ENCODE data around the gene PLEKHS1. TPM values are rescaled to one million over a fixed set of nuclear protein-coding genes. Genes with fewer than 3 reads are reported as not detected.
"Not testable (repeated sequence)": the region's sequence is repeated elsewhere in the genome, so short reads cannot be mapped to it uniquely, and the experiment has no call there.

PLEKHS1 gene
- total RNA-seq, 1 donor from 2014 or later = 0.11 TPM

DNA sequence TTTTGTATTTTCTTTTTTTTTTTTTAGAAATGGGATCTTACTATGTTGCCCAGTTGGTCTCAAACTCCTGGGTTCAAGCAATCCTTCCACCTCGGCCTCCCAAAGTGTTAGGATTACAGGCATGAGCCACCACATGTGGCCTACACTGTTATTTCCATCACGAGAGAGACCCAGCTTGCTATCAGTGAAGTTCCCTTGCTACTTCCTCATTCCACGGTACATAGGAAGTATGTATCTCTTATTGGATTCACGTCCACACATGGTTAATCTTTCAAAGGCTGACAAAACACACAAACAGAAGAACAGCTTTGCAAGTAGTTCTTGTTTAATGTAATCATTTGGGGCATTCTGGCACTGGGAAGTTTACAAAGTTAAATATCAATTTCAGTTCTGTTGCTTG is 51.5 kb downstream of the PLEKHS1 start:
- Mint-ChIP-seq H3K4me3 (ENCODE audit: unreplicated experiment) (no peak overlapping the region), H3K36me3 (ENCODE audit: unreplicated experiment) (no peaks in the 10 kb centered on the region), H3K9me3 (ENCODE audit: unreplicated experiment) (no peaks in the 10 kb centered on the region), H3K27ac (ENCODE audit: unreplicated experiment) (no peak overlapping the region), H3K4me1 (ENCODE audit: unreplicated experiment) (peaks cover 1% of the 10 kb centered on the region), H3K27me3 (ENCODE audit: unreplicated experiment) (peaks cover 26% of the 10 kb centered on the region)
- DNase-seq (ENCODE audit: extremely low spot score, unreplicated experiment) = no peak
- TF ChIP-seq, protein P1, sequence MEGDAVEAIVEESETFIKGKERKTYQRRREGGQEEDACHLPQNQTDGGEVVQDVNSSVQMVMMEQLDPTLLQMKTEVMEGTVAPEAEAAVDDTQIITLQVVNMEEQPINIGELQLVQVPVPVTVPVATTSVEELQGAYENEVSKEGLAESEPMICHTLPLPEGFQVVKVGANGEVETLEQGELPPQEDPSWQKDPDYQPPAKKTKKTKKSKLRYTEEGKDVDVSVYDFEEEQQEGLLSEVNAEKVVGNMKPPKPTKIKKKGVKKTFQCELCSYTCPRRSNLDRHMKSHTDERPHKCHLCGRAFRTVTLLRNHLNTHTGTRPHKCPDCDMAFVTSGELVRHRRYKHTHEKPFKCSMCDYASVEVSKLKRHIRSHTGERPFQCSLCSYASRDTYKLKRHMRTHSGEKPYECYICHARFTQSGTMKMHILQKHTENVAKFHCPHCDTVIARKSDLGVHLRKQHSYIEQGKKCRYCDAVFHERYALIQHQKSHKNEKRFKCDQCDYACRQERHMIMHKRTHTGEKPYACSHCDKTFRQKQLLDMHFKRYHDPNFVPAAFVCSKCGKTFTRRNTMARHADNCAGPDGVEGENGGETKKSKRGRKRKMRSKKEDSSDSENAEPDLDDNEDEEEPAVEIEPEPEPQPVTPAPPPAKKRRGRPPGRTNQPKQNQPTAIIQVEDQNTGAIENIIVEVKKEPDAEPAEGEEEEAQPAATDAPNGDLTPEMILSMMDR (IDR thresholded peaks at IDR 0.05) = no peak

DNA sequence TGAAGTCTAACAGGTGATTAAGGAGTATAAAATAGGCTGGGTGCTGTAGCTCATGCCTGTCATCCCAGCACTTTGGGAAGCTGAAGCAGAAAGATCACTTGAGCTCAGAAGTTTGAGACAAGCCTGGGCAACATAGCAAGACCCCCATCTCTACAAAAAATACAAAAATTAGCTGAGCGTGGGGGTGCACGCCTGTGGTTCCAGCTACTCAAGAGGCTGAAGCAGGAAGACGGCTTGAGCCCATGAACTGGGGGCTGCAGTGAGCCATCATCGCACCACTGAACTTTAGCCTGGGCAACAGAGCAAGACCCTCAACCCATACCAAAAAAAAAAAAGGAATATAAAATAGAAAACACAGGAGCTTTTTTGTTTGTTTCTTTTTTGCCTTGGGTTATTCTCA is 55.0 kb downstream of the PLEKHS1 start:
- Mint-ChIP-seq H3K36me3 (ENCODE audit: unreplicated experiment) (no peaks in the 10 kb centered on the region), H3K27me3 (ENCODE audit: unreplicated experiment) (peaks cover 37% of the 10 kb centered on the region), H3K4me3 (ENCODE audit: unreplicated experiment) (no peak overlapping the region), H3K4me1 (ENCODE audit: unreplicated experiment) (no peaks in the 10 kb centered on the region), H3K9me3 (ENCODE audit: unreplicated experiment) (no peaks in the 10 kb centered on the region), H3K27ac (ENCODE audit: unreplicated experiment) (no peak overlapping the region)
- TF ChIP-seq, protein P1 (IDR thresholded peaks at IDR 0.05) = no peak
- DNase-seq (ENCODE audit: extremely low spot score, unreplicated experiment) = no peak

DNA sequence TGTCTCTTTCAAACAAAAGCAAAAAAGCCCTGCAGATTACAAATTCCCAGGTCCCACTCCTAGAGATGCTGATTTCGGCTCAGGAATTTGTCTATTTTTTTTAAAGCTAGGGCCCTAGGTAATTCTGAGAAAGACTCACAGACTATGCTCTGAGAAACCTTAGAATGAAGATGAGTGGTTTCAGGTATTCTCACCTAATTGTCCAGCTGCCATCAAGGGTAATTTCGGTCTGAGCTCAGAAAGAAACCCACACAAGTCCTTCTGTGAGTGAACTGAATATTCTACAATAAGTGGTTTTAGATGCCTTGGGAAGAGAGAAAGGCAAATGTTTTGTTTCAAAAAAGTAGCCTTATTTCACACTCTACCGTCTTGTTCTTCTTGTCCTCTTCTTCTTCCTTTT is 56.7 kb downstream of the PLEKHS1 start:
- H3K9me3 Mint-ChIP-seq (ENCODE audit: unreplicated experiment) = peaks cover 9% of the 10 kb centered on the region
- peaks cover 52% of the 10 kb centered on the region for H3K27me3 Mint-ChIP-seq (ENCODE audit: unreplicated experiment)
- DNase-seq (ENCODE audit: extremely low spot score, unreplicated experiment) = no peak

DNA sequence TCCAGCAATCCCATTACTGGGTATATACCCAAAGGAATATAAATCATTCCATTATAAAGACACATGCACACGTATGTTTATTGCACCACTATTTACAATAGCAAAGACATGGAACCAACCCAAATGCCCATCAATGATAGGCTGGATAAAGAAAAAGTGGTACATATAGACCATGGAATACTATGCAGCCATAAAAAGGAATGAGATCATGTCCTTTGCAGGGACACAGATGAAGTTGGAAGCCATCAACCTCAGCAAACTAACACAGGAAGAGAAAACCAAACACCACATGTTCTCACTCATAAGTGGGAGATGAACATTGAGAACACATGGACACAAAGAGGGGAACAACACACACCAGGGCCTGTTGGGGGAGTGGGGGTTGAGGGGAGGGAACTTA is 63.2 kb downstream of the PLEKHS1 start:
- H3K27ac Mint-ChIP-seq (ENCODE audit: unreplicated experiment); DNase-seq (ENCODE audit: extremely low spot score, unreplicated experiment); H3K36me3 Mint-ChIP-seq (ENCODE audit: unreplicated experiment); H3K4me1 Mint-ChIP-seq (ENCODE audit: unreplicated experiment); H3K4me3 Mint-ChIP-seq (ENCODE audit: unreplicated experiment); H3K9me3 Mint-ChIP-seq (ENCODE audit: unreplicated experiment): not testable (repeated sequence)
- H3K27me3 Mint-ChIP-seq (ENCODE audit: unreplicated experiment) = peaks cover 32% of the 10 kb centered on the region

More for the DNA sequence above, 56.7 kb downstream of the PLEKHS1 start:
- H3K4me3 Mint-ChIP-seq (ENCODE audit: unreplicated experiment) = no peak overlapping the region
- TF ChIP-seq, protein P1 (IDR thresholded peaks at IDR 0.05) = no peak
- H3K4me1 Mint-ChIP-seq (ENCODE audit: unreplicated experiment) = no peaks in the 10 kb centered on the region
- no peak overlapping the region for H3K27ac Mint-ChIP-seq (ENCODE audit: unreplicated experiment)
- H3K36me3 Mint-ChIP-seq (ENCODE audit: unreplicated experiment) = no peaks in the 10 kb centered on the region

DNA sequence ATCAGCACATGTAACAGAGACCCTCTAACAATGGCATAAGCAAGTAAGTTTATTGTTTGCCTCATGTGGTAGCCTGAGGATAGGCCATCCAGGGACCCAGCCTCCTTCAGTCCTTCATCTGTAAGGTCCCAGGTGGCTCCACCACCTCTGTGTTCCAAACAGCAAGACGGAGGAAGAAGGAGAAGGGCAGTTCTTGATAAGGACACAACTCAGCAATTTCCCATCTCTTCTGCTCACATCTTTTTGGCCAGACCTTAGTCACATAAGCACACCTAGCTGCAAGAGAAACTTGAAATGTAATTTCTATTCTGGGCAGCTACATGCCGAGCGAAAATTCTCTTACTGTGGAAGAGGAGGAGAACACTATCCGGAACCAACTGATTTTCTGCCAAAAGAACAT is 68.5 kb downstream of the PLEKHS1 start:
- no peaks in the 10 kb centered on the region for H3K36me3 Mint-ChIP-seq (ENCODE audit: unreplicated experiment)
- H3K9me3 Mint-ChIP-seq (ENCODE audit: unreplicated experiment) = no peaks in the 10 kb centered on the region
- no peak overlapping the region for H3K4me3 Mint-ChIP-seq (ENCODE audit: unreplicated experiment)
- no peak overlapping the region for H3K27ac Mint-ChIP-seq (ENCODE audit: unreplicated experiment)
- no peak for DNase-seq (ENCODE audit: extremely low spot score, unreplicated experiment)
- H3K27me3 Mint-ChIP-seq (ENCODE audit: unreplicated experiment) = no peaks in the 10 kb centered on the region
- TF ChIP-seq, protein P1 (IDR thresholded peaks at IDR 0.05) = no peak
- no peaks in the 10 kb centered on the region for H3K4me1 Mint-ChIP-seq (ENCODE audit: unreplicated experiment)

DNA sequence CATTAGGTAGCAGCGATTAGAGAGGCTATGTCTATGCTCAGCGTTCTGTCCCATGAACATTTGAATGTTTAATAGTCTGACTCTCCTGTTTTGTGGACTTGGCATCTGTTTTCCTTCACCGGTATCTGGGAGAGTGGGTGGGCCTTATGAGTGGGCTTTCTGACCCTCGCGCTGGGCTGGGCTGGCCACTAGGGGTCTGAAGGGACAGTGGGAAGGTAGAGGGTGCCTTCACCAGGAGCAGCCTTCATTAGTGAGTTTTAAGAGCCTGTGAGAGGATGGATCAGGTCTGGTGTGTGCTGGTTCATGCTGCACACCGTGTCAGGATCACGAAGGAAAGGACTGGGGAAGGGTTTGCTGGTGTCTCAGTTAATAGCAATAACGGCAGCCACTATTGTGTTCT is 69.0 kb downstream of the PLEKHS1 start:
- H3K9me3 Mint-ChIP-seq (ENCODE audit: unreplicated experiment) = no peaks in the 10 kb centered on the region

DNA sequence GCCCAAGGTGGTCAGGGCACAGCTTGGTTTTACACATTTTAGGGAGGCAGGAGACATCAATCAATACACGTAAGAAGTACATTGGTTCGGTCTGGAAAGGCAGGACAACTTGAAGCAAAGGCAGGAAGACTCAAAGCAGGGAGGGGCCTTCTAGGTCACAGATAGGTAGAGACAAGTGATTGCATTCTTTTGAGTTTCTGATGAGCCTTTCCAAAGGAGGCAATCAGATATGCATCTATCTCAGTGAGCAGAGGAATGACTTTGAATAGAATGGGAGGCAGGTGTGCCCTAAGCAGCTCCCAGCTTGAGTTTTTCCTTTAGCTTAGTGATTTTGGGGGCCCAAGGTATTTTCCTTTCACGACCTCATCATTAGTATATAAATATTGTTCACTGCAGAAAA is 69.8 kb downstream of the PLEKHS1 start:
- H3K4me3 Mint-ChIP-seq (ENCODE audit: unreplicated experiment); H3K36me3 Mint-ChIP-seq (ENCODE audit: unreplicated experiment); H3K27me3 Mint-ChIP-seq (ENCODE audit: unreplicated experiment); H3K9me3 Mint-ChIP-seq (ENCODE audit: unreplicated experiment); H3K27ac Mint-ChIP-seq (ENCODE audit: unreplicated experiment); H3K4me1 Mint-ChIP-seq (ENCODE audit: unreplicated experiment); DNase-seq (ENCODE audit: extremely low spot score, unreplicated experiment): not testable (repeated sequence)

More for the DNA sequence above, 69.0 kb downstream of the PLEKHS1 start:
- H3K4me1 Mint-ChIP-seq (ENCODE audit: unreplicated experiment) = no peaks in the 10 kb centered on the region
- TF ChIP-seq, protein P1 (IDR thresholded peaks at IDR 0.05) = no peak
- no peak for DNase-seq (ENCODE audit: extremely low spot score, unreplicated experiment)
- H3K4me3 Mint-ChIP-seq (ENCODE audit: unreplicated experiment) = no peak overlapping the region
- no peak overlapping the region for H3K27ac Mint-ChIP-seq (ENCODE audit: unreplicated experiment)
- H3K27me3 Mint-ChIP-seq (ENCODE audit: unreplicated experiment) = no peaks in the 10 kb centered on the region
- no peaks in the 10 kb centered on the region for H3K36me3 Mint-ChIP-seq (ENCODE audit: unreplicated experiment)

All from osteocyte (in vitro differentiated cells).